Measurements from ENCODE around the gene USP35. TPM values are rescaled to one million over a fixed set of nuclear protein-coding genes. Genes with fewer than 3 reads are reported as not detected.

USP35 gene
- total RNA-seq, 2 experiments from 2014 or later: 10.8 to 12.1 TPM

GRCh38 chr11:78203184-78203583 lies 14.5 kb downstream of the USP35 start:
- H3K36me3 Mint-ChIP-seq (ENCODE audit: low read depth): peaks cover 22% of the 10 kb centered on the region
- peak overlapping the region; percentile 60 for H3K4me3 Mint-ChIP-seq
- DNase-seq: peak; percentile 44
- no peaks in the 10 kb centered on the region for H3K9me3 Mint-ChIP-seq
- peak overlapping the region; percentile 82 for H3K27ac Mint-ChIP-seq
- POLR2A ChIA-PET: interaction anchor here (0.8 to 2.6 kb wide), 8 partner anchors 10 to 124 kb away, joined by 3 to 27 read pairs (median 5); partner anchors contain the start of genes ALG8, KCTD21, NDUFC2 and USP35
- H3K4me1 Mint-ChIP-seq: peaks cover 31% of the 10 kb centered on the region
- CTCF ChIA-PET: interaction anchor here (1.0 to 1.3 kb wide), 2 partner anchors 25 to 362 kb away, joined by 4 to 6 read pairs; no protein-coding TSS in a partner anchor
- H3K27me3 Mint-ChIP-seq: no peaks in the 10 kb centered on the region

- Mint-ChIP-seq H3K4me3 (no peak overlapping the region), H3K27ac (no peak overlapping the region), H3K4me1 (peaks cover 31% of the 10 kb centered on the region), H3K27me3 (no peaks in the 10 kb centered on the region), H3K9me3 (no peaks in the 10 kb centered on the region), H3K36me3 (ENCODE audit: low read depth) (peaks cover 31% of the 10 kb centered on the region)
- ChIA-PET CTCF (no interaction called here), POLR2A (no interaction called here)
- DNase-seq: no peak
Measured at GRCh38 chr11:78205256-78205655, 16.5 kb downstream of the USP35 start.

- H3K36me3 Mint-ChIP-seq (ENCODE audit: low read depth): peaks cover 36% of the 10 kb centered on the region
- CTCF ChIA-PET: interaction anchor here (1.0 kb wide), 1 partner anchor 380 kb away, joined by 3 read pairs; no protein-coding TSS in a partner anchor
- POLR2A ChIA-PET: interaction anchor here (1.0 kb wide), 1 partner anchor 18 kb away, joined by 3 read pairs; the partner anchor contains the start of gene KCTD21
Measured at GRCh38 chr11:78205691-78206090, 17.0 kb downstream of the USP35 start.

DNA sequence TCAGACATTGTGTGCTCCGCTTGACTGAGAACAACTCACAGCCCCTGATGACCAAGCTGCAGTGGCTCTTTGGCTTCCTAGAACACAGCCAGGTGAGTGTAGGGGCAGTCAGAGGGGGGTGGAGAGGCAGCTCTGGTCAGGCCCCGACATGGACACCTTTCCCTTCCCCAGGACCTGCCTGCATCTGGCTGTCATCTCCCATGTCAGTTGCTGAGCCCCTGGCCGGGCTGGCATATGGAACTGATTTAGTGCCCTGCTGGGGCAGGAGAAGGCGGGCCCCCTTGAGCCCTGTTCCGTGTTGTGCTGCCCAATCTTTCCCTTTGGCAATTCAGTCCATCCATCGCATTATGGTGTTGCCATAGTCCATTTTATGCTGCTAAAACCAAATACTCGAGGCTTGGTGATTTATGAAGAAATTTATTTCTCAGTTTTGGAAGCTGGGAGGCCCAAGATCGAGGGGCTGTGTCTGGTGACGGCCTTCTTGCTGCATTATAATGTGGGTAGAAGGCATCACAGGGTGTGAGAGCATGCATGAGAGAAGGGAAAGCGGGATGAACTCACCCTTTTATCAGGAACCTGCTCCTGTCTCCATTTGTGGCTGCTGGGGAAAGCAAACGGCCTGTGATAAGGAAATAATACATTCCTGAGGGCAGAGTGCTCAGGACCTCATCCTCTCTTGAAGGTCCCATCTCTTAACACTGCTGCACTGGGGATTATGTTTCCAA lies 19.0 kb downstream of the USP35 start:
- Mint-ChIP-seq H3K36me3 (ENCODE audit: low read depth) (peaks cover 40% of the 10 kb centered on the region), H3K27me3 (no peaks in the 10 kb centered on the region), H3K4me3 (no peak overlapping the region), H3K4me1 (peaks cover 14% of the 10 kb centered on the region), H3K27ac (no peak overlapping the region), H3K9me3 (no peaks in the 10 kb centered on the region)
- POLR2A ChIA-PET: no interaction called here
- CTCF ChIA-PET: no interaction called here
- no peak for DNase-seq

More at GRCh38 chr11:78205691-78206090, 17.0 kb downstream of the USP35 start:
- peaks cover 31% of the 10 kb centered on the region for H3K4me1 Mint-ChIP-seq
- no peak overlapping the region for H3K27ac Mint-ChIP-seq
- H3K4me3 Mint-ChIP-seq: no peak overlapping the region
- no peaks in the 10 kb centered on the region for H3K27me3 Mint-ChIP-seq
- no peaks in the 10 kb centered on the region for H3K9me3 Mint-ChIP-seq
- no peak for DNase-seq

GRCh38 chr11:78208257-78209165 lies 19.8 kb downstream of the USP35 start:
- no peak for DNase-seq
- Mint-ChIP-seq H3K9me3 (no peaks in the 10 kb centered on the region), H3K27ac (no peak overlapping the region), H3K27me3 (no peaks in the 10 kb centered on the region), H3K4me3 (no peak overlapping the region), H3K36me3 (ENCODE audit: low read depth) (peaks cover 40% of the 10 kb centered on the region), H3K4me1 (peaks cover 7% of the 10 kb centered on the region)
- ChIA-PET CTCF (no interaction called here), POLR2A (no interaction called here)

DNA sequence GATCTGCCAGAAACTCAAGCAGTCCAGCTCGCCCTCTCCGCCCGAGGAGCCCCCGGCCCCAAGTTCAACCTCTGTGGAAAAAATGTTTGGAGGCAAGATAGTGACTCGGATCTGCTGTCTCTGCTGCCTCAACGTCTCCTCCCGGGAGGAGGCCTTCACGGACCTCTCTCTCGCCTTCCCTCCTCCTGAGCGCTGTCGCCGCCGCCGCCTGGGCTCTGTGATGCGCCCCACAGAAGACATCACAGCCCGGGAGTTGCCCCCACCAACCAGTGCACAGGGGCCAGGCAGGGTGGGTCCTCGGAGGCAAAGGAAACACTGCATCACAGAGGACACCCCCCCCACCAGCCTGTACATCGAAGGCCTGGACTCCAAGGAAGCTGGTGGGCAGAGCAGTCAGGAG lies 20.8 kb downstream of the USP35 start:
- peaks cover 4% of the 10 kb centered on the region for H3K4me1 Mint-ChIP-seq
- no peak overlapping the region for H3K27ac Mint-ChIP-seq
- H3K9me3 Mint-ChIP-seq: no peaks in the 10 kb centered on the region
- peaks cover 41% of the 10 kb centered on the region for H3K36me3 Mint-ChIP-seq (ENCODE audit: low read depth)
- CTCF ChIA-PET: no interaction called here
- no peak for DNase-seq
- no peak overlapping the region for H3K4me3 Mint-ChIP-seq
- POLR2A ChIA-PET: no interaction called here
- no peaks in the 10 kb centered on the region for H3K27me3 Mint-ChIP-seq

- POLR2A ChIA-PET: no interaction called here
- H3K27me3 Mint-ChIP-seq: no peaks in the 10 kb centered on the region
- no peaks in the 10 kb centered on the region for H3K4me1 Mint-ChIP-seq
- DNase-seq: no peak
- no peak overlapping the region for H3K4me3 Mint-ChIP-seq
- H3K27ac Mint-ChIP-seq: no peak overlapping the region
- no peaks in the 10 kb centered on the region for H3K9me3 Mint-ChIP-seq
- H3K36me3 Mint-ChIP-seq (ENCODE audit: low read depth): peaks cover 41% of the 10 kb centered on the region
- CTCF ChIA-PET: no interaction called here
Measured at GRCh38 chr11:78210000-78210608, 21.4 kb downstream of the USP35 start.

- no peaks in the 10 kb centered on the region for H3K4me1 Mint-ChIP-seq
- H3K4me3 Mint-ChIP-seq: no peak overlapping the region
- peaks cover 45% of the 10 kb centered on the region for H3K36me3 Mint-ChIP-seq (ENCODE audit: low read depth)
- ChIA-PET POLR2A (no interaction called here), CTCF (no interaction called here)
- H3K27ac Mint-ChIP-seq: no peak overlapping the region
- no peaks in the 10 kb centered on the region for H3K9me3 Mint-ChIP-seq
- no peaks in the 10 kb centered on the region for H3K27me3 Mint-ChIP-seq
- DNase-seq: no peak
Measured at GRCh38 chr11:78211565-78211964, 22.8 kb downstream of the USP35 start.

DNA sequence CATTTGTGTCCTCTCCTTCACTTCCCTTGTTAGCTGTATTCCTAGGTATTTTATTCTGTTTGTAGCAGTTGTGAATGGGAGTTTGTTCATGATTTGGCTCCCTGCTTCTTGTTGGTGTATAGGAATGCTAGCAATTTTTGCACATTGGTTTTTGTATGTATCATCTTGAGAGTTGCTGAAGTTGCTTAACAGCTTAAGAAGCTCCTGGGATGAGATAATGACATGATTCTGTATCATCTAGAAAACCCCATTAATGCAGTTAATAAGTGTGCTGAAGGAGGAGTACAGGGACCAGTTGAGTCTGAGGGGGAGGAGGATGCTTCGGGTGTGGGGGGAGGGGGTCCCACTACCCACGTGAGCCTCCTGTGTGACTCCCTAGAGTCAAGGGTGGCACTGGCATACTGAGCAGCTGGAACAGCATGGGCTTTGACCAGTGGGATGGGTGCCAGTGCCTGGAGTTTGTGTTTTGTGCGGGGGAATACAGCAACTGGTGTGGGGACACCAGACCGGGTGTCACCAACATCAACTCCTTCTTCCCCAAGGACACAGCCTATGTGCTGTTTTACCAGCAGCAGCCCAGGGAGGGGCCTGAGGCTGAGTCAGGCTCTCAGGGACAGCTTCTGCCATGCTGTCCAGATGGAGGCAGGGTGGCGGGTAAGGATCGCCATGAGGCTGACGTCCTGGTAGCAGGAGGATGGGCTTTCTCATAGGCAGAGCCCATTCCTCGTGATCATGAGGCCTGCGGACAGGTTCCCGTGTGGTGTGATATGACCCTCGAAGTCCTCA lies 24.1 kb downstream of the USP35 start:
- ChIA-PET POLR2A (no interaction called here), CTCF (interaction anchor here (0.7 kb wide), 1 partner anchor 437 kb away, joined by 4 read pairs; no protein-coding TSS in a partner anchor)
- H3K27me3 Mint-ChIP-seq: no peaks in the 10 kb centered on the region
- H3K4me1 Mint-ChIP-seq: peaks cover 10% of the 10 kb centered on the region
- H3K36me3 Mint-ChIP-seq (ENCODE audit: low read depth): peaks cover 55% of the 10 kb centered on the region
- H3K9me3 Mint-ChIP-seq: no peaks in the 10 kb centered on the region
- DNase-seq: no peak
- no peak overlapping the region for H3K4me3 Mint-ChIP-seq
- no peak overlapping the region for H3K27ac Mint-ChIP-seq

GRCh38 chr11:78213526-78214330 lies 25.0 kb downstream of the USP35 start:
- H3K4me1 Mint-ChIP-seq: peaks cover 13% of the 10 kb centered on the region
- no peaks in the 10 kb centered on the region for H3K27me3 Mint-ChIP-seq
- POLR2A ChIA-PET: no interaction called here
- no peaks in the 10 kb centered on the region for H3K9me3 Mint-ChIP-seq
- peaks cover 64% of the 10 kb centered on the region for H3K36me3 Mint-ChIP-seq (ENCODE audit: low read depth)
- DNase-seq: no peak
- CTCF ChIA-PET: no interaction called here
- no peak overlapping the region for H3K4me3 Mint-ChIP-seq
- no peak overlapping the region for H3K27ac Mint-ChIP-seq

GRCh38 chr11:78214331-78215194 lies 25.8 kb downstream of the USP35 start:
- ChIA-PET POLR2A (interaction anchor here (0.6 kb wide), 1 partner anchor 8 kb away, joined by 3 read pairs; no protein-coding TSS in a partner anchor), CTCF (no interaction called here)
- Mint-ChIP-seq H3K27ac (no peak overlapping the region), H3K9me3 (no peaks in the 10 kb centered on the region), H3K27me3 (no peaks in the 10 kb centered on the region), H3K4me3 (no peak overlapping the region), H3K4me1 (peaks cover 13% of the 10 kb centered on the region), H3K36me3 (ENCODE audit: low read depth) (peaks cover 61% of the 10 kb centered on the region)
- DNase-seq: no peak
